Kidney epithelial cell (primary cell): ENCODE measurements around the gene PRPH2. TPM values are rescaled to one million over a fixed set of nuclear protein-coding genes. Genes with fewer than 3 reads are reported as not detected.

ENCODE experiments used
- DNase-seq: peaks from one replicate; pipeline ENCODE4 v3.0.0-alpha.2; 2010; ENCODE audit warnings: low read depth
- H3K27me3 ChIP-seq: 2 replicates; pipeline ENCODE4 v1.6.0; 2011; ENCODE audit warnings: low read length; ENCODE audit not compliant: control insufficient read depth, insufficient read depth
- H3K36me3 ChIP-seq: 2 replicates; pipeline ENCODE4 v1.5.1; 2011; ENCODE audit warnings: low read length; ENCODE audit not compliant: control insufficient read depth, insufficient read depth
- H3K4me3 ChIP-seq: 2 replicates; pipeline ENCODE4 v1.5.1; 2011; ENCODE audit warnings: low read depth, mild to moderate bottlenecking, control low read depth, low read length
- CTCF ChIP-seq: IDR thresholded peaks from 2 replicates; pipeline ENCODE4 v1.5.1; 2011; ENCODE audit warnings: mild to moderate bottlenecking, moderate library complexity, low read length, control low read depth, inconsistent platforms; ENCODE audit not compliant: insufficient read depth, poor library complexity, severe bottlenecking
- total RNA-seq: library from RNA; depleted of rRNA; stranded (reverse); fragments of >200 nt; gene quantifications from 2 replicates; pipeline ENCODE4 v1.2.3, GENCODE V29; 2015

The PRPH2 gene
- total RNA-seq, 1 donor from 2014 or later, result 0.21 TPM

GRCh38 chr6:42698217-42698616 lies 24.2 kb downstream of the PRPH2 start:
- Histone ChIP-seq H3K27me3 (no peaks in the 10 kb centered on the region), H3K4me3 (no peak overlapping the region), H3K36me3 (no peaks in the 10 kb centered on the region)
- no peak for DNase-seq
- no peak for TF ChIP-seq CTCF

GRCh38 chr6:42697268-42697655 lies 25.1 kb downstream of the PRPH2 start:
- no peaks in the 10 kb centered on the region for H3K27me3 ChIP-seq
- DNase-seq, result no peak
- no peak overlapping the region for H3K4me3 ChIP-seq
- no peaks in the 10 kb centered on the region for H3K36me3 ChIP-seq
- TF ChIP-seq CTCF, result no peak

- DNase-seq, result no peak
- H3K4me3 ChIP-seq, result no peak overlapping the region
- TF ChIP-seq CTCF, result no peak
- H3K27me3 ChIP-seq, result no peaks in the 10 kb centered on the region
- no peaks in the 10 kb centered on the region for H3K36me3 ChIP-seq
Measured at GRCh38 chr6:42696526-42697267, 25.7 kb downstream of the PRPH2 start.

GRCh38 chr6:42694586-42694985 lies 27.8 kb downstream of the PRPH2 start:
- H3K4me3 ChIP-seq, result no peak overlapping the region
- DNase-seq, result no peak
- no peaks in the 10 kb centered on the region for H3K36me3 ChIP-seq
- TF ChIP-seq CTCF, result no peak
- H3K27me3 ChIP-seq, result no peaks in the 10 kb centered on the region

- H3K4me3 ChIP-seq, result no peak overlapping the region
- H3K27me3 ChIP-seq, result no peaks in the 10 kb centered on the region
- TF ChIP-seq CTCF, result no peak
- H3K36me3 ChIP-seq, result no peaks in the 10 kb centered on the region
- DNase-seq, result no peak
Measured at GRCh38 chr6:42693725-42694323, 28.6 kb downstream of the PRPH2 start.
